ENCODE data around the gene RPL7A.
A peak's percentile ranks its signal among the peaks of the same experiment; 100 is the strongest.

RPL7A gene

GRCh38 chr9:133349965-133350616 is 2.1 kb downstream of the RPL7A start:
- DNase-seq = no peak

GRCh38 chr9:133351526-133351907 is 3.5 kb downstream of the RPL7A start:
- no peak for DNase-seq

GRCh38 chr9:133351908-133352634 is 4.1 kb downstream of the RPL7A start:
- peak; percentile 73 for DNase-seq

- no peak for DNase-seq
Measured at GRCh38 chr9:133352635-133353340, 4.8 kb downstream of the RPL7A start.

GRCh38 chr9:133353548-133353947 is 5.5 kb downstream of the RPL7A start:
- no peak for DNase-seq

GRCh38 chr9:133354766-133355165 is 6.7 kb downstream of the RPL7A start:
- DNase-seq = no peak

GRCh38 chr9:133355881-133356357 is 7.9 kb downstream of the RPL7A start:
- no peak for DNase-seq

- peak; percentile 82 for DNase-seq
Measured at GRCh38 chr9:133356391-133357091, 8.5 kb downstream of the RPL7A start, which contains the start of the genes SURF1 and SURF2. Gene SURF1, minus strand, starts transcription at chr9:133356487. Its CDS starts 34 bp downstream, at chr9:133356453. Gene SURF2, plus strand, starts transcription at chr9:133356550. Its CDS starts 43 bp downstream, at chr9:133356593.

GRCh38 chr9:133357656-133358055 is 9.6 kb downstream of the RPL7A start:
- no peak for DNase-seq

- DNase-seq = no peak
Measured at GRCh38 chr9:133359399-133360175, 11.6 kb downstream of the RPL7A start.

GRCh38 chr9:133360400-133361393 is 12.7 kb downstream of the RPL7A start:
- no peak for DNase-seq

- no peak for DNase-seq
Measured at GRCh38 chr9:133361507-133362092, 13.6 kb downstream of the RPL7A start.

- DNase-seq = no peak
Measured at GRCh38 chr9:133362359-133363044, 14.5 kb downstream of the RPL7A start.

- DNase-seq = no peak
Measured at GRCh38 chr9:133366435-133366834, 18.4 kb downstream of the RPL7A start.

GRCh38 chr9:133367221-133367620 is 19.2 kb downstream of the RPL7A start:
- DNase-seq = no peak

- no peak for DNase-seq
Measured at GRCh38 chr9:133367778-133368177, 19.8 kb downstream of the RPL7A start.

GRCh38 chr9:133368249-133368881 is 20.3 kb downstream of the RPL7A start:
- DNase-seq = no peak

- DNase-seq = no peak
Measured at GRCh38 chr9:133369422-133369821, 21.4 kb downstream of the RPL7A start.

GRCh38 chr9:133369933-133370332 is 21.9 kb downstream of the RPL7A start:
- no peak for DNase-seq

Data from EL (cell line).